ENCODE data around the gene MAP3K5.

The MAP3K5 gene

GRCh38 chr6:136792410-136793262 is at the start of gene MAP3K5:
Gene MAP3K5, minus strand, starts transcription at chr6:136792477. Its CDS starts 320 bp downstream, at chr6:136792157.
- peak; percentile 86 for TF ChIP-seq CTCF (IDR thresholded peaks at IDR 0.05; ENCODE audit: borderline replicate concordance, insufficient read depth, low read depth, low read length)
- H3K4me3 ChIP-seq (ENCODE audit: low read depth, low read length): peak within 1 kb of the TSS; percentile 89

- TF ChIP-seq CTCF (IDR thresholded peaks at IDR 0.05; ENCODE audit: borderline replicate concordance, insufficient read depth, low read depth, low read length): no peak
These were observed 48.2 kb upstream of the MAP3K5 start for GRCh38 chr6:136840276-136841001.

GRCh38 chr6:136831873-136832562 is 39.7 kb upstream of the MAP3K5 start:
- no peak for TF ChIP-seq CTCF (IDR thresholded peaks at IDR 0.05; ENCODE audit: borderline replicate concordance, insufficient read depth, low read depth, low read length)

More at GRCh38 chr6:136840276-136841001, 48.2 kb upstream of the MAP3K5 start:
- no peak overlapping the region for H3K4me3 ChIP-seq (ENCODE audit: low read depth, low read length)

GRCh38 chr6:136826216-136826615 is 33.9 kb upstream of the MAP3K5 start:
- TF ChIP-seq CTCF (IDR thresholded peaks at IDR 0.05; ENCODE audit: borderline replicate concordance, insufficient read depth, low read depth, low read length): no peak
- H3K4me3 ChIP-seq (ENCODE audit: low read depth, low read length): no peak overlapping the region

More at GRCh38 chr6:136831873-136832562, 39.7 kb upstream of the MAP3K5 start:
- no peak overlapping the region for H3K4me3 ChIP-seq (ENCODE audit: low read depth, low read length)

- no peak for TF ChIP-seq CTCF (IDR thresholded peaks at IDR 0.05; ENCODE audit: borderline replicate concordance, insufficient read depth, low read depth, low read length)
- H3K4me3 ChIP-seq (ENCODE audit: low read depth, low read length): peak overlapping the region; percentile 78
These were observed 30.9 kb upstream of the MAP3K5 start for GRCh38 chr6:136823128-136823660.

GRCh38 chr6:136822376-136823127 is 30.3 kb upstream of the MAP3K5 start, which contains the start of gene PEX7:
Gene PEX7, plus strand, starts transcription at chr6:136822592. Its CDS starts 74 bp downstream, at chr6:136822666.
- TF ChIP-seq CTCF (IDR thresholded peaks at IDR 0.05; ENCODE audit: borderline replicate concordance, insufficient read depth, low read depth, low read length): peak; percentile 76
- peak within 1 kb of the TSS; percentile 78 for H3K4me3 ChIP-seq (ENCODE audit: low read depth, low read length)

Data from GM12875 (cell line).